K562 (cell line): ENCODE measurements around the gene MYB. TPM values are rescaled to one million over a fixed set of nuclear protein-coding genes. Genes with fewer than 3 reads are reported as not detected.

Source experiments
- CBX1 ChIP-seq: sonication (generic); IDR thresholded peaks from 2 replicates; pipeline ENCODE4 v1.6.1; 2016; ENCODE audit warnings: antibody characterized with exemption, low read depth, mild to moderate bottlenecking
- HMG20B ChIP-seq: fragments of 250-450 bp; sonication (Bioruptor Pico); IDR thresholded peaks from 2 replicates; pipeline ENCODE4 v1.5.0; 2021; ENCODE audit warnings: mild to moderate bottlenecking
- HSF4 ChIP-seq: fragments of 250-450 bp; sonication (Bioruptor Pico); IDR thresholded peaks from 2 replicates; pipeline ENCODE4 v2.1.2; 2022; ENCODE audit warnings: mild to moderate bottlenecking, moderate library complexity, borderline replicate concordance
- IRF2 ChIP-seq: sonication (generic); formaldehyde crosslinking; IDR thresholded peaks from 2 replicates; pipeline ENCODE4 v1.8.1; 2022; ENCODE audit warnings: mild to moderate bottlenecking, missing genetic modification reagents
- NCOA4 ChIP-seq: fragments of 450-650 bp; IDR thresholded peaks from 2 replicates; pipeline ENCODE4 v1.6.1; 2018; ENCODE audit warnings: mild to moderate bottlenecking; ENCODE audit not compliant: partially characterized antibody
- PTBP1 ChIP-seq: fragments of 200-400 bp; formaldehyde crosslinking; IDR thresholded peaks from 2 replicates; pipeline ENCODE4 v1.6.1; 2017; ENCODE audit warnings: low read depth, low read length
- RFX5 ChIP-seq: IDR thresholded peaks from 2 replicates; pipeline ENCODE4 v1.6.1; 2011; ENCODE audit warnings: low read depth, mild to moderate bottlenecking, improper control_type of control experiment, low read length
- SMARCE1 ChIP-seq: fragments of 450-650 bp; IDR thresholded peaks from 2 replicates; pipeline ENCODE4 v1.7.1; 2016; ENCODE audit warnings: mild to moderate bottlenecking
- TGIF2 ChIP-seq: sonication (generic); formaldehyde crosslinking; IDR thresholded peaks from 2 replicates; pipeline ENCODE4 v1.8.1; 2022; ENCODE audit warnings: mild to moderate bottlenecking, missing genetic modification reagents, moderate library complexity
- ZBTB8A ChIP-seq: fragments of 450-650 bp; IDR thresholded peaks from 2 replicates; pipeline ENCODE4 v1.6.1; 2018; ENCODE audit warnings: mild to moderate bottlenecking, moderate library complexity; ENCODE audit not compliant: partially characterized antibody
- ZNF121 ChIP-seq: sonication (generic); formaldehyde crosslinking; conservative IDR thresholded peaks from 2 replicates; pipeline ENCODE4 v1.8.0; 2022; ENCODE audit warnings: missing genetic modification reagents
- ZNF561 ChIP-seq: fragments of 450-650 bp; formaldehyde crosslinking; conservative IDR thresholded peaks from 2 replicates; pipeline ENCODE4 v1.4.0; 2020; ENCODE audit warnings: mild to moderate bottlenecking, moderate library complexity
- polyA plus RNA-seq, 8 experiments: library from polyadenylated mRNA; depleted of rRNA in 4 of 8; stranded (reverse) in 5 of 8; unstranded in 3 of 8; fragments of >200 nt; fragmentation: Nextera tagmentation in 2 of 8; fragmentation: Illumina TruSeq in 1 of 8; extraction: Ambion mirVana in 2 of 8; extraction: Trizol in 1 of 8; gene quantifications; 2 replicates each; pipeline versions ENCODE4 v1.2.1 to v1.2.3, GENCODE V29; 2011 to 2014; ENCODE audit warnings: inconsistent platforms in 1 of 8, missing spikeins in 1 of 8
- total RNA-seq, 7 experiments: library from RNA; depleted of rRNA in 6 of 7; stranded (reverse); fragments of >200 nt in 6 of 7; fragmentation: Illumina TruSeq in 2 of 7; extraction: Trizol in 2 of 7; gene quantifications; 2 replicates each; pipeline versions ENCODE4 v1.2.1 to v1.2.3, GENCODE V29; 2011 to 2021; ENCODE audit warnings: low replicate concordance in 1 of 7
- TF ChIP-seq, protein P1 (sequence below): sonication (generic); IDR thresholded peaks from 2 replicates; pipeline ENCODE4 v1.6.1; 2016
- TF ChIP-seq, protein P2 (sequence below): fragments of 200-800 bp; sonication (Bioruptor generic); IDR thresholded peaks from 2 replicates; pipeline ENCODE4 v1.6.1; 2016; ENCODE audit warnings: missing genetic modification characterization, missing compliant biosample characterization
- TF ChIP-seq, protein P3 (sequence below): fragments of 150-350 bp; IDR thresholded peaks from 2 replicates; pipeline ENCODE4 v1.6.1; 2014; ENCODE audit warnings: low read depth, mild to moderate bottlenecking, low read length, borderline replicate concordance
- TF ChIP-seq, protein P4 (sequence below): sonication (generic); formaldehyde crosslinking; IDR thresholded peaks from 2 replicates; pipeline ENCODE4 v1.4.0; 2020; ENCODE audit warnings: mild to moderate bottlenecking, missing genetic modification reagents

The MYB gene
- total and polyA plus RNA-seq, 9 of the 15 experiments (the other 6 are each of a cell fraction or from before 2014, with no cell fraction given) = 35.8 to 218 (median 140) TPM

GRCh38 chr6:135183532-135184440 is 2.7 kb downstream of the MYB start (continued):
- TF ChIP-seq, protein P1, sequence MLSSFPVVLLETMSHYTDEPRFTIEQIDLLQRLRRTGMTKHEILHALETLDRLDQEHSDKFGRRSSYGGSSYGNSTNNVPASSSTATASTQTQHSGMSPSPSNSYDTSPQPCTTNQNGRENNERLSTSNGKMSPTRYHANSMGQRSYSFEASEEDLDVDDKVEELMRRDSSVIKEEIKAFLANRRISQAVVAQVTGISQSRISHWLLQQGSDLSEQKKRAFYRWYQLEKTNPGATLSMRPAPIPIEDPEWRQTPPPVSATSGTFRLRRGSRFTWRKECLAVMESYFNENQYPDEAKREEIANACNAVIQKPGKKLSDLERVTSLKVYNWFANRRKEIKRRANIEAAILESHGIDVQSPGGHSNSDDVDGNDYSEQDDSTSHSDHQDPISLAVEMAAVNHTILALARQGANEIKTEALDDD = peak; percentile 98
- no peak for TF ChIP-seq ZBTB8A
- no peak for TF ChIP-seq SMARCE1
- TF ChIP-seq, protein P2, sequence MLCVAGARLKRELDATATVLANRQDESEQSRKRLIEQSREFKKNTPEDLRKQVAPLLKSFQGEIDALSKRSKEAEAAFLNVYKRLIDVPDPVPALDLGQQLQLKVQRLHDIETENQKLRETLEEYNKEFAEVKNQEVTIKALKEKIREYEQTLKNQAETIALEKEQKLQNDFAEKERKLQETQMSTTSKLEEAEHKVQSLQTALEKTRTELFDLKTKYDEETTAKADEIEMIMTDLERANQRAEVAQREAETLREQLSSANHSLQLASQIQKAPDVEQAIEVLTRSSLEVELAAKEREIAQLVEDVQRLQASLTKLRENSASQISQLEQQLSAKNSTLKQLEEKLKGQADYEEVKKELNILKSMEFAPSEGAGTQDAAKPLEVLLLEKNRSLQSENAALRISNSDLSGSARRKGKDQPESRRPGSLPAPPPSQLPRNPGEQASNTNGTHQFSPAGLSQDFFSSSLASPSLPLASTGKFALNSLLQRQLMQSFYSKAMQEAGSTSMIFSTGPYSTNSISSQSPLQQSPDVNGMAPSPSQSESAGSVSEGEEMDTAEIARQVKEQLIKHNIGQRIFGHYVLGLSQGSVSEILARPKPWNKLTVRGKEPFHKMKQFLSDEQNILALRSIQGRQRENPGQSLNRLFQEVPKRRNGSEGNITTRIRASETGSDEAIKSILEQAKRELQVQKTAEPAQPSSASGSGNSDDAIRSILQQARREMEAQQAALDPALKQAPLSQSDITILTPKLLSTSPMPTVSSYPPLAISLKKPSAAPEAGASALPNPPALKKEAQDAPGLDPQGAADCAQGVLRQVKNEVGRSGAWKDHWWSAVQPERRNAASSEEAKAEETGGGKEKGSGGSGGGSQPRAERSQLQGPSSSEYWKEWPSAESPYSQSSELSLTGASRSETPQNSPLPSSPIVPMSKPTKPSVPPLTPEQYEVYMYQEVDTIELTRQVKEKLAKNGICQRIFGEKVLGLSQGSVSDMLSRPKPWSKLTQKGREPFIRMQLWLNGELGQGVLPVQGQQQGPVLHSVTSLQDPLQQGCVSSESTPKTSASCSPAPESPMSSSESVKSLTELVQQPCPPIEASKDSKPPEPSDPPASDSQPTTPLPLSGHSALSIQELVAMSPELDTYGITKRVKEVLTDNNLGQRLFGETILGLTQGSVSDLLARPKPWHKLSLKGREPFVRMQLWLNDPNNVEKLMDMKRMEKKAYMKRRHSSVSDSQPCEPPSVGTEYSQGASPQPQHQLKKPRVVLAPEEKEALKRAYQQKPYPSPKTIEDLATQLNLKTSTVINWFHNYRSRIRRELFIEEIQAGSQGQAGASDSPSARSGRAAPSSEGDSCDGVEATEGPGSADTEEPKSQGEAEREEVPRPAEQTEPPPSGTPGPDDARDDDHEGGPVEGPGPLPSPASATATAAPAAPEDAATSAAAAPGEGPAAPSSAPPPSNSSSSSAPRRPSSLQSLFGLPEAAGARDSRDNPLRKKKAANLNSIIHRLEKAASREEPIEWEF (CRISPR knock-in tag) = no peak
- no peak for TF ChIP-seq HMG20B
- no peak for TF ChIP-seq PTBP1
- TF ChIP-seq ZNF121 = no peak
- TF ChIP-seq HSF4 = no peak
- TF ChIP-seq CBX1 = peak; percentile 82; the same call in 1 of the 2 replicates
- TF ChIP-seq, protein P3, sequence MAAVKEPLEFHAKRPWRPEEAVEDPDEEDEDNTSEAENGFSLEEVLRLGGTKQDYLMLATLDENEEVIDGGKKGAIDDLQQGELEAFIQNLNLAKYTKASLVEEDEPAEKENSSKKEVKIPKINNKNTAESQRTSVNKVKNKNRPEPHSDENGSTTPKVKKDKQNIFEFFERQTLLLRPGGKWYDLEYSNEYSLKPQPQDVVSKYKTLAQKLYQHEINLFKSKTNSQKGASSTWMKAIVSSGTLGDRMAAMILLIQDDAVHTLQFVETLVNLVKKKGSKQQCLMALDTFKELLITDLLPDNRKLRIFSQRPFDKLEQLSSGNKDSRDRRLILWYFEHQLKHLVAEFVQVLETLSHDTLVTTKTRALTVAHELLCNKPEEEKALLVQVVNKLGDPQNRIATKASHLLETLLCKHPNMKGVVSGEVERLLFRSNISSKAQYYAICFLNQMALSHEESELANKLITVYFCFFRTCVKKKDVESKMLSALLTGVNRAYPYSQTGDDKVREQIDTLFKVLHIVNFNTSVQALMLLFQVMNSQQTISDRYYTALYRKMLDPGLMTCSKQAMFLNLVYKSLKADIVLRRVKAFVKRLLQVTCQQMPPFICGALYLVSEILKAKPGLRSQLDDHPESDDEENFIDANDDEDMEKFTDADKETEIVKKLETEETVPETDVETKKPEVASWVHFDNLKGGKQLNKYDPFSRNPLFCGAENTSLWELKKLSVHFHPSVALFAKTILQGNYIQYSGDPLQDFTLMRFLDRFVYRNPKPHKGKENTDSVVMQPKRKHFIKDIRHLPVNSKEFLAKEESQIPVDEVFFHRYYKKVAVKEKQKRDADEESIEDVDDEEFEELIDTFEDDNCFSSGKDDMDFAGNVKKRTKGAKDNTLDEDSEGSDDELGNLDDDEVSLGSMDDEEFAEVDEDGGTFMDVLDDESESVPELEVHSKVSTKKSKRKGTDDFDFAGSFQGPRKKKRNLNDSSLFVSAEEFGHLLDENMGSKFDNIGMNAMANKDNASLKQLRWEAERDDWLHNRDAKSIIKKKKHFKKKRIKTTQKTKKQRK = no peak
- TF ChIP-seq ZNF561 (CRISPR knock-in tag) = no peak
- TF ChIP-seq NCOA4 = no peak
- TF ChIP-seq RFX5 = no peak
- TF ChIP-seq TGIF2 (CRISPR knock-in tag) = no peak
- TF ChIP-seq, protein P4, sequence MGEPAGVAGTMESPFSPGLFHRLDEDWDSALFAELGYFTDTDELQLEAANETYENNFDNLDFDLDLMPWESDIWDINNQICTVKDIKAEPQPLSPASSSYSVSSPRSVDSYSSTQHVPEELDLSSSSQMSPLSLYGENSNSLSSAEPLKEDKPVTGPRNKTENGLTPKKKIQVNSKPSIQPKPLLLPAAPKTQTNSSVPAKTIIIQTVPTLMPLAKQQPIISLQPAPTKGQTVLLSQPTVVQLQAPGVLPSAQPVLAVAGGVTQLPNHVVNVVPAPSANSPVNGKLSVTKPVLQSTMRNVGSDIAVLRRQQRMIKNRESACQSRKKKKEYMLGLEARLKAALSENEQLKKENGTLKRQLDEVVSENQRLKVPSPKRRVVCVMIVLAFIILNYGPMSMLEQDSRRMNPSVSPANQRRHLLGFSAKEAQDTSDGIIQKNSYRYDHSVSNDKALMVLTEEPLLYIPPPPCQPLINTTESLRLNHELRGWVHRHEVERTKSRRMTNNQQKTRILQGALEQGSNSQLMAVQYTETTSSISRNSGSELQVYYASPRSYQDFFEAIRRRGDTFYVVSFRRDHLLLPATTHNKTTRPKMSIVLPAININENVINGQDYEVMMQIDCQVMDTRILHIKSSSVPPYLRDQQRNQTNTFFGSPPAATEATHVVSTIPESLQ = no peak
- no peak for TF ChIP-seq IRF2 (CRISPR knock-in tag)
